GM21360 (cell line): Measurements from ENCODE around the gene VIP.

ENCODE experiments used
- ATAC-seq: cut with Tn5 transposase; IDR thresholded peaks from one replicate; pipeline ENCODE4 v1.9.1; 2021; ENCODE audit warnings: mild to moderate bottlenecking, moderate library complexity; ENCODE audit not compliant: unreplicated experiment

Gene VIP

DNA sequence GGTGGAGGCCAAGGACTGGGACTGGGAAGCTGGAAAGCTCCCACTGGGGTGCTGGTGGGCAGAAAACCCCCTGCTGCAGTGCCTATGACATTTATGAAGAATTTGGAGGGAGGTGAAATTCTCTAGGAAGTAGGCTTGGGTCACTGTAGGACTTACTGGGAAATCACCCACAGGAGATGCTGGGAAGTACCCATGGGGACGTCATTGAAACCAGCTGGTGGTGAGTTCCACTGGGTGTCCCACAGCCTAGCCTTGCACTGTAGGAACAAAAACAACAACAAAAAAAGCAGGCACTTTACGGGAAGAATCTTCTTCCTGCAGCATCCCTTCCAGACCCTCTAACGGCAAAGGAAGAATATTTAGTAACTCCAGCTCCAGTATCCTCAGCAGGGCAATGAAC, 26.2 kb downstream of the VIP start:
- ATAC-seq = no peak

DNA sequence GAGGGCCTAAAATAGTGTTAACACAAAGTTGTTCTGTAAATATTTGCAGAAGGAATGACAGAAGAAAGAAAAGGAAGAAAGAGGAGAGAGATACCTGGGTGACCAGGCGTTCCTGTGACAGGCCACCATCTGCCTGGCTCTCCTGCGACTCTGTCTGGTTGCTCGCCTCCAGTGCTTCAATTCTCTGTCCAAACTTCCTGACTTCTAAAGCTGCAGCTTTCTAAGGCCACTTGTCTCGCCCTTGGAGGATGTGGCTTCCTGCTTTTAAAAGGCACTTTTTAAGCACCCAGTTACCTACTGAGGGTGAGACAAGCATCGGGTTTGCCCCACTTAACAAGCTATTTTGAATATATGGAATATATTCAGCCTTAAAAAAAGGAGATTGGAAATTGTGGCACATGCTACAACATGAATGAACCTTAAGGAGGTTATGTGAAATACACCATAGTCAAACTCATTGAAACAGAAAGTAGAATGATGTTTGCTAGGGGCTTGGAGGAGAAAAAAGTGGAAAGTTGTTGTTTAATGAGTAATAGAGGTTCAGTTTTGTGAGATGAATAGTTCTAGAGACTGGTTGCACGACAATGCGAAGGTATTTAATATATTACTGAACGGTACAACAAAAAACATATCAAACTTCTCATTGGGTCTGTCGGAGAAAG, 32.8 kb downstream of the VIP start:
- ATAC-seq = no peak

DNA sequence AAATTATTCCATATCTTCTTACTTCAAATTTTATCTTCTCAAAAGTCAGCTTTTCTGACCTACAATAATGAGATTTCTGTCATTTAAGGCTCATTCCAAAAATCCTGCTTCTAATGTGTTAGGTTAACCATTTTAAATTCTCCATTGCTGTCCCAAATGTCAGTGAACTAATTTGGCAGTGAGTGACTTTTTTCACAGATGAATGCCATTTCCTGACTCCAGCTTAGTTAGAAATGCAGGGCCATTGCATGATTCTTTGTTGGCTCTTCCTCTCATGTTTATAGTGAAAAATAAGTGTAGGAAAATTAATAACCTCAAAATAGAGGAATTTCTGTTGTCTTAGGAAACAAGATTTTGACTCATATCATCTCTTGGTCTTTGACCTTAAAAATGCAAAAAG, 44.1 kb downstream of the VIP start:
- ATAC-seq = no peak

DNA sequence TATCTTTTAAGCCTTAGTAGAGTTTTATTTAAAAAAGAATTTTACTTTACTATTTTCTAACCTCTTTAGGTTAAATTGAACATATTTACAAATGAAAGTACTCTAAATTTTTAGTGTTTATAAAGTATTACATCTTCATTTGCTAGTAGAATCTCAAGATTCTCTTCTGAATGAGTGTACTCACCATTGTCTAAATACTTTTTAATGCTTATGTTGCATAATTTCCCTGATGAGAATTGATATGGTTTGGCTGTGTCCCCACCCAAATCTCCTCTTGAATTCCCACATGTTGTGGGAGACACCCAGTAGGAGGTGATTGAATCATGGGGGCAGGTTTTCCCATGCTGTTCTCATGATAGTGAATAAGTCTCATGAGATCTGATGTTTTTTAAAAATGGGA, 53.6 kb downstream of the VIP start:
- no peak for ATAC-seq
